Activated B cell treated with CpG ODN at 0.5 μM for 24 hours (primary cell): ENCODE results near the gene TARDBP. TPM values are rescaled to one million over a fixed set of nuclear protein-coding genes. Genes with fewer than 3 reads are reported as not detected.

Experiments
- ATAC-seq: fragments of 200-7000 bp; cut with Tn5 transposase; one replicate; pipeline ENCODE4 v1.10.0; 2021; ENCODE audit warnings: low read depth, mild to moderate bottlenecking, moderate library complexity
- CTCF ChIA-PET: fragments of 350-600 bp; sonication (Branson Sonifier 250); formaldehyde crosslinking; loops from one replicate; lab custom pipeline; 2021; ENCODE audit warnings: antibody characterized with exemption; lab: Charles Lee
- POLR2A ChIA-PET: fragments of 350-600 bp; sonication (Branson Sonifier 250); formaldehyde crosslinking; loops from one replicate; lab custom pipeline; 2021; ENCODE audit warnings: antibody characterized with exemption; lab: Charles Lee
- DNase-seq: peaks from one replicate; pipeline ENCODE4 v3.0.0; 2022
- H3K27ac Mint-ChIP-seq: one replicate; pipeline ENCODE4 v1.8.0; 2020; ENCODE audit warnings: mixed read lengths
- H3K27me3 Mint-ChIP-seq: one replicate; pipeline ENCODE4 v1.8.0; 2021; ENCODE audit warnings: mixed read lengths
- H3K36me3 Mint-ChIP-seq: one replicate; pipeline ENCODE4 v1.8.0; 2021; ENCODE audit warnings: low read depth, mixed read lengths
- H3K4me1 Mint-ChIP-seq: one replicate; pipeline ENCODE4 v1.8.0; 2021; ENCODE audit warnings: mixed read lengths
- H3K4me3 Mint-ChIP-seq: one replicate; pipeline ENCODE4 v1.8.0; 2020; ENCODE audit warnings: mild to moderate bottlenecking, mixed read lengths
- H3K9me3 Mint-ChIP-seq: one replicate; pipeline ENCODE4 v1.8.0; 2020; ENCODE audit warnings: mixed read lengths
- intact Hi-C: fragments of 100-400 bp; cut with micrococcal nuclease; formaldehyde crosslinking; loops from one replicate; pipeline ENCODE4 v1.15.1; 2024
- total RNA-seq: library from RNA; stranded (reverse); gene quantifications from 2 replicates; pipeline ENCODE4 v1.2.3, GENCODE V29; 2022
- TF ChIP-seq, protein P1 (sequence below): fragments of 200-600 bp; IDR thresholded peaks from one replicate; pipeline ENCODE4 v1.8.0; 2022; ENCODE audit warnings: antibody characterized with exemption, mild to moderate bottlenecking

TARDBP gene
- total RNA-seq, result 170 and 193 TPM in 2 replicates

GRCh38 chr1:11012260-11013159, at the start of gene TARDBP:
Gene TARDBP, plus strand, starts transcription at chr1:11012654. Its CDS starts 1,074 bp downstream, at chr1:11013728.
- Mint-ChIP-seq H3K27me3 (no peaks in the 10 kb centered on the region), H3K27ac (peak within 1 kb of the TSS; percentile 99), H3K36me3 (peaks cover 37% of the 10 kb centered on the region), H3K4me1 (peaks cover 35% of the 10 kb centered on the region), H3K9me3 (no peaks in the 10 kb centered on the region), H3K4me3 (peak within 1 kb of the TSS; percentile 89)
- ChIA-PET POLR2A (interaction anchor here (0.5 to 2.8 kb wide), 17 partner anchors 9 to 1256 kb away, joined by 3 to 21 read pairs (median 4); partner anchors contain the start of genes EXOSC10, FBXO6, MIIP and MTOR), CTCF (interaction anchor here (1.0 to 1.1 kb wide), 2 partner anchors 25 to 519 kb away, joined by 3 read pairs; no protein-coding TSS in a partner anchor)
- DNase-seq (peak; percentile 93), ATAC-seq (peak; percentile 87)
- TF ChIP-seq, protein P1, sequence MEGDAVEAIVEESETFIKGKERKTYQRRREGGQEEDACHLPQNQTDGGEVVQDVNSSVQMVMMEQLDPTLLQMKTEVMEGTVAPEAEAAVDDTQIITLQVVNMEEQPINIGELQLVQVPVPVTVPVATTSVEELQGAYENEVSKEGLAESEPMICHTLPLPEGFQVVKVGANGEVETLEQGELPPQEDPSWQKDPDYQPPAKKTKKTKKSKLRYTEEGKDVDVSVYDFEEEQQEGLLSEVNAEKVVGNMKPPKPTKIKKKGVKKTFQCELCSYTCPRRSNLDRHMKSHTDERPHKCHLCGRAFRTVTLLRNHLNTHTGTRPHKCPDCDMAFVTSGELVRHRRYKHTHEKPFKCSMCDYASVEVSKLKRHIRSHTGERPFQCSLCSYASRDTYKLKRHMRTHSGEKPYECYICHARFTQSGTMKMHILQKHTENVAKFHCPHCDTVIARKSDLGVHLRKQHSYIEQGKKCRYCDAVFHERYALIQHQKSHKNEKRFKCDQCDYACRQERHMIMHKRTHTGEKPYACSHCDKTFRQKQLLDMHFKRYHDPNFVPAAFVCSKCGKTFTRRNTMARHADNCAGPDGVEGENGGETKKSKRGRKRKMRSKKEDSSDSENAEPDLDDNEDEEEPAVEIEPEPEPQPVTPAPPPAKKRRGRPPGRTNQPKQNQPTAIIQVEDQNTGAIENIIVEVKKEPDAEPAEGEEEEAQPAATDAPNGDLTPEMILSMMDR, result no peak
- intact Hi-C loops, result loop anchor here (1.0 to 5.0 kb wide), 5 partner anchors 48 to 968 kb away; partner anchors contain the start of genes DFFA, MFN2, MTOR and SRM

DNA sequence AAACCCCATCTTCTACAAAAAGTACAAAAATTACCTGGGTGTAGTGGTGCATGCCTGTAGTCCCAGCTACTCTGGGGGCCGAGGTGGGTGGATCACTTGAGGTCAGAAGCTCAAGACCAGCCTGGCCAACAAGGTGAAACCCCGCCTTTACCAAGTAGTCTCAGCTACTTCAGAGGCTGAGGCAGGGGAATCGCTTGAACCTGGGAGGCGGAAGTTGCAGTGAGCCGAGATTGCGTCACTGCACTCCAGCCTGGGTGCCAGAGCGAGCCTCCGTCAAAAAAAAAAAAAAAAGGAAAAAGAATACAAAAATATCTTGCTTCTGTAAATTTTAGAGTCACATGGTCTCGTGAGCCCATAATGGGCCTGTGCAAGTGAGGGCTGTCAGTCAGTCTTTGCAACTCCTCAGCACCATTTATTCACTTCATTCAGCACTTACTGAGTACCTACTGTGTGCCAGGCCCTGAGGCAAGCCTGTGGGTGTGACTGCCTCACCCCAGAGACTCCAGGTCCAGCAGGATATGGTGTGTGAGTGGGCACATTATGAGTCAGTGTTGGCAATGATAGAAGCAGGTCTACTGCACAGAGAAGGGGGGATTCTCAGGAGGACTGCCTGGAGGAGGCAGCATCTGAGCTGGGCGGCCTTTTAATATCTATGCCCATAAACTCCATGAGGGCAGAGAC, 46.8 kb upstream of the TARDBP start:
- ATAC-seq (peak; percentile 10), DNase-seq (no peak)
- H3K36me3 Mint-ChIP-seq, result no peaks in the 10 kb centered on the region
- H3K27ac Mint-ChIP-seq, result no peak overlapping the region
- intact Hi-C loops, result no loop called here
- H3K27me3 Mint-ChIP-seq, result peaks cover 23% of the 10 kb centered on the region
- ChIA-PET CTCF (no interaction called here), POLR2A (no interaction called here)
- H3K9me3 Mint-ChIP-seq, result no peaks in the 10 kb centered on the region
- TF ChIP-seq, protein P1, result no peak
- peaks cover 26% of the 10 kb centered on the region for H3K4me1 Mint-ChIP-seq
- peak overlapping the region; percentile 32 for H3K4me3 Mint-ChIP-seq

DNA sequence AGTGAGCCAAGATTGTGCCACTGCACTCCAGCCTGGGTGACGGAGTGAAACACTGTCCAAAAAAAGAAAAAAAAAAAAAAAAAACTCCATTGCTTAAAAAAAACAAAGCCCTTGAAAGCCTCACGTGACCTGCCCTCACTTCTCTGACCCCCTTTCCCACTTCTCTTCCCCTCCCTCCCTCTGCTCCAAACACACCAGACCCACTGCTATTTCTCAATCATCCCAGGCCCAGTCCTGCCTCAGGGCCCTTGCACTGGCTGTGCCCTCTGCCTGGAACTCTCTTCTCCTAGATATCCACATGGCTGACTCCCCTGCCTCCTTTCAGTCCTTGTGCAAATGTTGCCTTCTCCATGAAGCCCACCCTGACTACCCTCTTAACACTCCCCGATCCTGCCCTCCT, 45.4 kb upstream of the TARDBP start:
- no peaks in the 10 kb centered on the region for H3K9me3 Mint-ChIP-seq
- ChIA-PET POLR2A (no interaction called here), CTCF (no interaction called here)
- ATAC-seq (no peak), DNase-seq (no peak)
- no peak overlapping the region for H3K27ac Mint-ChIP-seq
- peaks cover 26% of the 10 kb centered on the region for H3K4me1 Mint-ChIP-seq
- TF ChIP-seq, protein P1, result no peak
- intact Hi-C loops, result no loop called here
- no peak overlapping the region for H3K4me3 Mint-ChIP-seq
- H3K27me3 Mint-ChIP-seq, result peaks cover 14% of the 10 kb centered on the region
- H3K36me3 Mint-ChIP-seq, result no peaks in the 10 kb centered on the region

DNA sequence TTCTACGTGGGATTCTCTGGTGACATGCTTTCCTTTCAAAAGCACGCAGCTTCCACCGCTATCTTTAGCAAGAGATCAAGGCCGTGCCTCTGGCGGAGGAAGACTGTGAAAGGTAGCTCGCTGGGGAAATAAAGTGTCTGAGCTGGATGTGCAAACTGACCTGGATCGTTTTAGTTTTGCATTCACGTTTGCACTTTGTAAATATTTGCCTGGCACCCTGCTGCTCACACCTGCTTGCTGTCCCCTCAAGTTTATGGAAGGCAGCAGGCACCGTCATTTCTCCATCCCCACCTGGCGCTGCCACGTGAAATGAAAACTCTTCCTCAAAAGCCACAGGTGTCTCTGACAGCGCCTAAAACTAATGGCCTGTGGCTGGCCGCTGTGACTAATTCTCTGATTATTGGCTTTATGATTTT, 44.0 kb upstream of the TARDBP start:
- H3K9me3 Mint-ChIP-seq, result no peaks in the 10 kb centered on the region
- TF ChIP-seq, protein P1, result no peak
- DNase-seq (no peak), ATAC-seq (no peak)
- H3K4me3 Mint-ChIP-seq, result peak overlapping the region; percentile 68
- peaks cover 12% of the 10 kb centered on the region for H3K27me3 Mint-ChIP-seq
- intact Hi-C loops, result no loop called here
- H3K36me3 Mint-ChIP-seq, result no peaks in the 10 kb centered on the region
- peaks cover 26% of the 10 kb centered on the region for H3K4me1 Mint-ChIP-seq
- H3K27ac Mint-ChIP-seq, result no peak overlapping the region
- ChIA-PET POLR2A (no interaction called here), CTCF (no interaction called here)
